Hepatocyte (in vitro differentiated cells): ENCODE measurements around the gene KSR1. TPM values are rescaled to one million over a fixed set of nuclear protein-coding genes. Genes with fewer than 3 reads are reported as not detected.
"Not testable (repeated sequence)": the region's sequence is repeated elsewhere in the genome, so short reads cannot be mapped to it uniquely, and the experiment has no call there.

Experiments
- DNase-seq: peaks from one replicate; pipeline ENCODE4 v3.0.0-alpha.2; 2016; ENCODE audit warnings: low spot score
- H2AFZ ChIP-seq: fragments of 200-600 bp; sonication (generic); 2 replicates; pipeline ENCODE4 v1.6.0; 2016; ENCODE audit warnings: antibody characterized with exemption, mild to moderate bottlenecking
- H3K27ac ChIP-seq: fragments of 200-600 bp; sonication (generic); 2 replicates; pipeline ENCODE4 v1.5.1; 2016; ENCODE audit warnings: mild to moderate bottlenecking
- H3K27me3 ChIP-seq: fragments of 200-600 bp; sonication (generic); 2 replicates; pipeline ENCODE4 v1.6.1; 2016
- H3K36me3 ChIP-seq: fragments of 200-600 bp; sonication (generic); replicated peaks from 2 replicates; pipeline ENCODE4 v1.5.1; 2016; ENCODE audit warnings: low read depth; ENCODE audit not compliant: insufficient read depth
- H3K4me1 ChIP-seq: fragments of 200-600 bp; sonication (generic); 2 replicates; pipeline ENCODE4 v1.5.1; 2016; ENCODE audit warnings: mild to moderate bottlenecking, moderate library complexity; ENCODE audit not compliant: insufficient read depth
- H3K4me2 ChIP-seq: fragments of 200-600 bp; sonication (generic); 2 replicates; pipeline ENCODE4 v1.6.0; 2016
- H3K4me3 ChIP-seq: fragments of 200-600 bp; sonication (generic); 2 replicates; pipeline ENCODE4 v1.5.1; 2016; ENCODE audit warnings: mild to moderate bottlenecking
- H3K79me2 ChIP-seq: fragments of 200-600 bp; sonication (generic); 2 replicates; pipeline ENCODE4 v1.6.0; 2017; ENCODE audit warnings: mild to moderate bottlenecking
- H3K9me2 ChIP-seq: fragments of 200-600 bp; sonication (generic); replicated peaks from 2 replicates; pipeline ENCODE4 v1.6.0; 2017; ENCODE audit warnings: mild to moderate bottlenecking; ENCODE audit not compliant: insufficient read depth
- H3K9me3 ChIP-seq: fragments of 200-600 bp; sonication (generic); 2 replicates; pipeline ENCODE4 v1.5.1; 2016; ENCODE audit warnings: low read depth, mild to moderate bottlenecking
- H4K20me1 ChIP-seq: fragments of 200-600 bp; sonication (generic); 2 replicates; pipeline ENCODE4 v1.6.0; 2016; ENCODE audit warnings: mild to moderate bottlenecking; ENCODE audit not compliant: insufficient read depth, poor library complexity, severe bottlenecking
- EZH2 ChIP-seq: fragments of 200-600 bp; sonication (generic); IDR thresholded peaks from 2 replicates; pipeline ENCODE4 v1.6.1; 2016; ENCODE audit warnings: antibody characterized with exemption, mild to moderate bottlenecking, borderline replicate concordance
- EZH2phosphoT487 ChIP-seq: fragments of 200-600 bp; sonication (generic); IDR thresholded peaks from one replicate; pipeline ENCODE4 v1.6.1; 2018; ENCODE audit warnings: antibody characterized with exemption, mild to moderate bottlenecking, low read depth, moderate library complexity; ENCODE audit not compliant: unreplicated experiment, severe bottlenecking
- WGBS: methylation state at CpG from one replicate; pipeline ENCODE4 v1.1.6; 2016; ENCODE audit warnings: low lambda C conversion rate; ENCODE audit errors: missing lambda C conversion rate; 5-methylcytosine and 5-hydroxymethylcytosine counted together
- polyA plus RNA-seq: library from polyadenylated mRNA; unstranded; fragments of >200 nt; fragmentation: Nextera tagmentation; extraction: Ambion mirVana; gene quantifications from 2 replicates; pipeline ENCODE4 v1.2.1, GENCODE V29; 2016
- total RNA-seq: library from RNA; depleted of rRNA; stranded (reverse); fragments of >200 nt; gene quantifications from 2 replicates; pipeline ENCODE4 v1.2.3, GENCODE V29; 2014
- TF ChIP-seq, protein P1 (sequence below): fragments of 200-600 bp; sonication (generic); IDR thresholded peaks from 2 replicates; pipeline ENCODE4 v1.5.1; 2016; ENCODE audit warnings: antibody characterized with exemption, mild to moderate bottlenecking; ENCODE audit not compliant: poor library complexity

Gene KSR1
- total and polyA plus RNA-seq, 2 experiments from 2014 or later: 16.2 to 32.6 TPM

- Histone ChIP-seq H3K4me2 (no peak overlapping the region), H3K9me3 (no peaks in the 10 kb centered on the region), H3K9me2 (no peaks in the 10 kb centered on the region), H3K27me3 (no peaks in the 10 kb centered on the region), H3K36me3 (no peaks in the 10 kb centered on the region), H3K27ac (no peak overlapping the region), H2AFZ (no peak overlapping the region), H4K20me1 (no peaks in the 10 kb centered on the region), H3K79me2 (no peaks in the 10 kb centered on the region), H3K4me1 (no peaks in the 10 kb centered on the region), H3K4me3 (no peak overlapping the region)
- TF ChIP-seq EZH2phosphoT487 (no peak), EZH2 (no peak)
- TF ChIP-seq, protein P1, sequence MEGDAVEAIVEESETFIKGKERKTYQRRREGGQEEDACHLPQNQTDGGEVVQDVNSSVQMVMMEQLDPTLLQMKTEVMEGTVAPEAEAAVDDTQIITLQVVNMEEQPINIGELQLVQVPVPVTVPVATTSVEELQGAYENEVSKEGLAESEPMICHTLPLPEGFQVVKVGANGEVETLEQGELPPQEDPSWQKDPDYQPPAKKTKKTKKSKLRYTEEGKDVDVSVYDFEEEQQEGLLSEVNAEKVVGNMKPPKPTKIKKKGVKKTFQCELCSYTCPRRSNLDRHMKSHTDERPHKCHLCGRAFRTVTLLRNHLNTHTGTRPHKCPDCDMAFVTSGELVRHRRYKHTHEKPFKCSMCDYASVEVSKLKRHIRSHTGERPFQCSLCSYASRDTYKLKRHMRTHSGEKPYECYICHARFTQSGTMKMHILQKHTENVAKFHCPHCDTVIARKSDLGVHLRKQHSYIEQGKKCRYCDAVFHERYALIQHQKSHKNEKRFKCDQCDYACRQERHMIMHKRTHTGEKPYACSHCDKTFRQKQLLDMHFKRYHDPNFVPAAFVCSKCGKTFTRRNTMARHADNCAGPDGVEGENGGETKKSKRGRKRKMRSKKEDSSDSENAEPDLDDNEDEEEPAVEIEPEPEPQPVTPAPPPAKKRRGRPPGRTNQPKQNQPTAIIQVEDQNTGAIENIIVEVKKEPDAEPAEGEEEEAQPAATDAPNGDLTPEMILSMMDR: no peak
- no peak for DNase-seq
- WGBS: 81% methylated on average over 8 of the region's 8 CpGs
Observed at GRCh38 chr17:27663936-27664605, 207.8 kb downstream of the KSR1 start.

- H3K4me2 ChIP-seq: no peak overlapping the region
- H4K20me1 ChIP-seq: no peaks in the 10 kb centered on the region
- H3K9me2 ChIP-seq: no peaks in the 10 kb centered on the region
- H3K36me3 ChIP-seq: no peaks in the 10 kb centered on the region
- H3K9me3 ChIP-seq: no peaks in the 10 kb centered on the region
- no peak overlapping the region for H2AFZ ChIP-seq
- no peaks in the 10 kb centered on the region for H3K27me3 ChIP-seq
- H3K79me2 ChIP-seq: no peaks in the 10 kb centered on the region
- DNase-seq: no peak
- WGBS: 83% methylated on average over 2 of the region's 2 CpGs
- H3K4me3 ChIP-seq: no peak overlapping the region
- TF ChIP-seq, protein P1: no peak
- TF ChIP-seq EZH2 (no peak), EZH2phosphoT487 (no peak)
- no peaks in the 10 kb centered on the region for H3K4me1 ChIP-seq
- H3K27ac ChIP-seq: no peak overlapping the region
Observed at GRCh38 chr17:27664606-27664965, 208.3 kb downstream of the KSR1 start.

DNA sequence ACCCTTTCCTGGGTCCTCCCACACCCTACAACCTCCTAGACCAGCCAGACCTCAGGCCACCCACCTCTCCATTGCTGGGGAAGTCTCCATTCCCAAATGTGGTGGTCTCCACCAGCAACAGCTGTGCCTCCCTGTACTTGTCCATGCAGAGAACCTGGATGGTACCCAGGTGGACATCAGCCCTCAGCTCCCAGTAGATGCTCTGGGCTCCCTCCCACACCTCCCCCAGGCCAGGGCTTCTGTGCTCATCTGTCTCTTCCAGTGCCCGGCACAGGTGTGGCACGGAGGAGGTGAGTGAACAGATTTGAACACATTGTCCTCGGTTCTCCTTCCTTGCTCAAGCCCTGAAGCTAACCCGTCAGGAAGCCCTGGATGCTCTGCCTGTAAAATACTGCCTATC lies 209.3 kb downstream of the KSR1 start:
- Histone ChIP-seq H3K4me1 (no peaks in the 10 kb centered on the region), H3K9me3 (no peaks in the 10 kb centered on the region), H3K79me2 (no peaks in the 10 kb centered on the region), H3K27ac (no peak overlapping the region), H3K9me2 (no peaks in the 10 kb centered on the region), H3K4me3 (no peak overlapping the region), H4K20me1 (no peaks in the 10 kb centered on the region), H3K4me2 (no peak overlapping the region), H3K36me3 (no peaks in the 10 kb centered on the region), H2AFZ (no peak overlapping the region), H3K27me3 (no peaks in the 10 kb centered on the region)
- no peak for DNase-seq
- no peak for TF ChIP-seq EZH2phosphoT487
- TF ChIP-seq, protein P1: no peak
- TF ChIP-seq EZH2: no peak
- 93% methylated on average over 4 of the region's 4 CpGs for WGBS

DNA sequence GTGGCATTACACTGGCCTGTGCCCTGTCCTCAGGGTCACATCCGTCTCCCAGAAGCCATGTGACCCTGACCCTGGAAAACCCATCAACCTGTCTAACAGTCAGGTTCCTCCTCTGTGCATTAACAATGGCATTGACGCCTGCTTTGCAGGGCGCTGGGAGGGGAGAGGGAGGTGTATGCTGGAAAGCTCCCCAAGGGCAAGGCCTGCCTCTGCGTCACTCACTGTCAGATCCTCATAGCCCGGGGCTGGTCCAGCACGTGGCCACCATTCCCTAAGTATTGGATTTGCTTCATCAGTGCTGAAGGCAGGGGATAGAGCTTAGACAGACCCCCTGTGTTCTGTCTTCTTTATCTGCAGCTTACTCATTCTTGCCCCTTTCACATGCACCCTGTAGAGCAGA lies 210.0 kb downstream of the KSR1 start:
- not testable (repeated sequence) for H3K9me2 ChIP-seq, H3K4me1 ChIP-seq, H4K20me1 ChIP-seq, H3K9me3 ChIP-seq, DNase-seq, H2AFZ ChIP-seq, H3K36me3 ChIP-seq, H3K27ac ChIP-seq, H3K4me2 ChIP-seq, H3K79me2 ChIP-seq, H3K27me3 ChIP-seq, H3K4me3 ChIP-seq
- WGBS: 77% methylated on average over 6 of the region's 6 CpGs
